ENCODE measurements around the gene ZDHHC4. TPM values are rescaled to one million over a fixed set of nuclear protein-coding genes. Genes with fewer than 3 reads are reported as not detected.
A peak's percentile ranks its signal among the peaks of the same experiment; 100 is the strongest.

ZDHHC4 gene
- total RNA-seq: 20.4 TPM
- 10 to 100 TPM; 63.5 to 77.9 (median 67.0) TPM for polyA plus RNA-seq

DNA sequence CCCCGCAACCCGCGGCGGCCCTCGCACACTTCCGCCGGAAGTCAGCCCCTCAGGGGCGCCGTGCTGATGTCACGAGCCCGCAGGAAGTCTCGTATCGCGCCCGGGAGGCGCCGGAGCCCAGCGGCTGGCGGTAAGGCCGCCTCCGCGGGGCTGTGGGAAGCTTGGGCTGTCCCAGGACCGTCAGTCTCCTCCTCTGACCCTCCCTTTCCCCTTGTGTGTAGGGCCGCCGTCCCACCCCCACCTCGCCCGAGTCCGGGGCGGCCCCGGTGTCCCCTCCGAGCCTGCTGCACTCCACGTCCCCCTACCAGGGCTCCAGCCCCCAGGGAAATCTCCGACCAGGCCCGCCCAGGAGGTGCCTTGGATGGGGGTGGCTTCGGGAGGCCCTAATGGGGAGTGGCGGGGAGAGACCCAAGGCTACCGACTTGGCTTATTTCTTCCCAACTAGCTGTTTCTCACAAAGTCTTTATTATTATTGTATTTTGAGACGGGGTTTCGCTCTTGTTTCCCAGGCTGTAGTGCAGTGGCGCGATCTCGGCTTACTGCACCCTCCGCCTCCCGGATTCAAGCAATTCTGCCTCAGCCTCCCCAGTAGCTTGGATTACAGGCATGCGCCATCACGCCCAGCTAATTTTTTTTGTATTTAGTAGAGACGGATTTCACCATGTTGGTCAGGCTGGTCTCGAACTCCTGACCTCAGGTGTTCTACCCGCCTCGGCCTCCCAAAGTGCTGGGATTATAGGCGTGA lies at the start of gene ZDHHC4:
Gene ZDHHC4, plus strand, starts transcription at position 86 of the 745 bp plus-strand sequence. CDS start 3,108 bp downstream, outside the sequence.
- Mint-ChIP-seq H3K27ac (peak within 1 kb of the TSS; percentile 90 to 94 (median 94)), H3K9me3 (no peaks in the 10 kb centered on the region), H3K4me3 (peak within 1 kb of the TSS; percentile 90 to 96 (median 91)), H3K27me3 (peaks cover 4% of the 10 kb centered on the region), H3K36me3 (peaks cover 25% of the 10 kb centered on the region), H3K4me1 (peaks cover 7 to 25% (median 13%) of the 10 kb centered on the region in 4 donors)
- no peaks in the 10 kb centered on the region for H3K9me3 ChIP-seq (ENCODE audit: control insufficient read depth in 2 of 2, low read length in 2 of 2)
- ATAC-seq (ENCODE audit: low read depth in 2 of 2): peak; percentile 95 to 96
- peak within 1 kb of the TSS; percentile 90 for H3K27ac ChIP-seq (ENCODE audit: insufficient read depth, low read length, poor library complexity, severe bottlenecking)
- peak; percentile 77 to 93 (median 84) for DNase-seq
- H3K36me3 ChIP-seq (ENCODE audit: control insufficient read depth, insufficient read depth, low read length): peaks cover 20% of the 10 kb centered on the region
- H3K27me3 ChIP-seq (ENCODE audit: control insufficient read depth, insufficient read depth, low read length): no peaks in the 10 kb centered on the region
- peak within 1 kb of the TSS; percentile 66 for H3K4me3 ChIP-seq (ENCODE audit: low read depth, low read length)
- peaks cover 8% of the 10 kb centered on the region for H3K4me1 ChIP-seq (ENCODE audit: control insufficient read depth, insufficient read depth, low read length, poor library complexity, severe bottlenecking)

DNA sequence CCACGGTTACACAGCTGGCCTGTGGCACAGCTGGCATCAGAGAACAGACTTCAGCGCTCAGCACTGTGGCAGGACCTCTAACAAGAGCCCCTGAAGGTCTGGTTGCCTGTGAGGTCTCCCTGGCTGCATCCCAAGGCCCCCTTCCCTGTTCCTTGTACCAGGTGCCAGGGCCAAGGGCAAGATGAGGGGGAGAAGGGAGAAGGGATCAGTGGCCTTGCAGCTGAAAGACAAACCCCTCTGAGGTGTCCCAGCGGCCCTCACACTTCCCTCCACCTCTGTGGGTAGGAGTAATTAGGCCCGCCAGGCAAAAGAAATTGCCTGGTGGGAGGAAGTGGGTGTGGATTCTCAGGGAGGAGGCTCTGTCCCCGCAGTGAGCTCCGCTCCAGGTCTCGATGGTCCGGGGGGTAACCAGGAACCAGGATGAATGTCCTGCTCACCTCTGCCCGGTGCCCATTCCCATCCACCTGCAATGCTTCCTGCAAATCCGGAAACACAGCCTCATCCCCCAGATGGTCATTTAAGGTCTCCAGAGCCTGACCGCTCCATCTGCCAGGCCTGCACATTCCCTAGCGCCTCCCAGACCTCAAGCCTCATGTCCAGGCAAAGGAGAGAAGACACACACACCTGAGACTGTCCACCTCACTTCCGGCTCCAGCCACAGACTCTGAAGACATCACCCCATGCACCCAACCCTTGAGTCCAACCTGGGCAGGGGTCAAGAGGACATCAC lies 48.7 kb upstream of the ZDHHC4 start:
- H3K36me3 ChIP-seq (ENCODE audit: control insufficient read depth, insufficient read depth, low read length): no peaks in the 10 kb centered on the region
- H3K4me3 Mint-ChIP-seq: peak overlapping the region in 1 of 4 donors; percentile 23
- H3K4me1 Mint-ChIP-seq: peaks cover 0 to 14% (median 5%) of the 10 kb centered on the region in 4 donors
- no peak for DNase-seq
- H3K9me3 Mint-ChIP-seq: peaks cover 0 to 1% (median 0%) of the 10 kb centered on the region in 7 donors
- peaks cover 11% of the 10 kb centered on the region for H3K4me1 ChIP-seq (ENCODE audit: control insufficient read depth, insufficient read depth, low read length, poor library complexity, severe bottlenecking)
- H3K36me3 Mint-ChIP-seq: peaks cover 3% of the 10 kb centered on the region
- no peaks in the 10 kb centered on the region for H3K9me3 ChIP-seq (ENCODE audit: control insufficient read depth in 2 of 2, low read length in 2 of 2)
- H3K27ac Mint-ChIP-seq: no peak overlapping the region
- no peak overlapping the region for H3K4me3 ChIP-seq (ENCODE audit: low read depth, low read length)
- no peak overlapping the region for H3K27ac ChIP-seq (ENCODE audit: insufficient read depth, low read length, poor library complexity, severe bottlenecking)
- ATAC-seq (ENCODE audit: low read depth in 2 of 2): no peak
- peaks cover 4% of the 10 kb centered on the region for H3K27me3 ChIP-seq (ENCODE audit: control insufficient read depth, insufficient read depth, low read length)
- H3K27me3 Mint-ChIP-seq: peaks cover 52% of the 10 kb centered on the region

DNA sequence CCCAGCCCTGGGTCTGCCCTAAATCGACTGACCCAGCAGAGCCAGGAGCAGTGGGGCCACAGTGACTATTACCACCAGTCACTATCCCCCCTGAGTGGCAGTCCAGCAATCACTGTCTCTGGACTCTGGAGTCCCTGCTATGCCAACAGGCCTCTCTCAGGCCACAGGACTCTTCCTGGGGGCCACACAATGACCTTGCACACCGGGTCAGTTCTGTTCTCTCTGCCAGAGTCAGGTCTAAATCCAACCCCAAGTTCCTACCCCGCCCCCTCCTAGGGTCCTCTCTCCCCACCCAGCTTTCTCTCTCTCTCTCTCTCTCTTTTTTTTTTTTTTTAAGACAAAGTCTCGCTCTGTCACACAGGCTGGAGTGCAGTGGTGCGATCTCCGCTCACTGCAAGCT lies 47.6 kb upstream of the ZDHHC4 start:
- Histone ChIP-seq H3K36me3 (ENCODE audit: control insufficient read depth, insufficient read depth, low read length) (no peaks in the 10 kb centered on the region), H3K27me3 (ENCODE audit: control insufficient read depth, insufficient read depth, low read length) (peaks cover 4% of the 10 kb centered on the region), H3K4me3 (ENCODE audit: low read depth, low read length) (no peak overlapping the region), H3K9me3 (ENCODE audit: control insufficient read depth in 2 of 2, low read length in 2 of 2) (no peaks in the 10 kb centered on the region), H3K27ac (ENCODE audit: insufficient read depth, low read length, poor library complexity, severe bottlenecking) (no peak overlapping the region), H3K4me1 (ENCODE audit: control insufficient read depth, insufficient read depth, low read length, poor library complexity, severe bottlenecking) (peaks cover 11% of the 10 kb centered on the region)
- Mint-ChIP-seq H3K27ac (no peak overlapping the region), H3K4me3 (peak overlapping the region in 2 of 4 donors; percentile 21 to 56), H3K9me3 (peaks cover 0 to 1% (median 0%) of the 10 kb centered on the region in 7 donors), H3K36me3 (no peaks in the 10 kb centered on the region), H3K4me1 (peaks cover 0 to 20% (median 5%) of the 10 kb centered on the region in 4 donors), H3K27me3 (peaks cover 59% of the 10 kb centered on the region)
- no peak for DNase-seq
- ATAC-seq (ENCODE audit: low read depth in 2 of 2): no peak

DNA sequence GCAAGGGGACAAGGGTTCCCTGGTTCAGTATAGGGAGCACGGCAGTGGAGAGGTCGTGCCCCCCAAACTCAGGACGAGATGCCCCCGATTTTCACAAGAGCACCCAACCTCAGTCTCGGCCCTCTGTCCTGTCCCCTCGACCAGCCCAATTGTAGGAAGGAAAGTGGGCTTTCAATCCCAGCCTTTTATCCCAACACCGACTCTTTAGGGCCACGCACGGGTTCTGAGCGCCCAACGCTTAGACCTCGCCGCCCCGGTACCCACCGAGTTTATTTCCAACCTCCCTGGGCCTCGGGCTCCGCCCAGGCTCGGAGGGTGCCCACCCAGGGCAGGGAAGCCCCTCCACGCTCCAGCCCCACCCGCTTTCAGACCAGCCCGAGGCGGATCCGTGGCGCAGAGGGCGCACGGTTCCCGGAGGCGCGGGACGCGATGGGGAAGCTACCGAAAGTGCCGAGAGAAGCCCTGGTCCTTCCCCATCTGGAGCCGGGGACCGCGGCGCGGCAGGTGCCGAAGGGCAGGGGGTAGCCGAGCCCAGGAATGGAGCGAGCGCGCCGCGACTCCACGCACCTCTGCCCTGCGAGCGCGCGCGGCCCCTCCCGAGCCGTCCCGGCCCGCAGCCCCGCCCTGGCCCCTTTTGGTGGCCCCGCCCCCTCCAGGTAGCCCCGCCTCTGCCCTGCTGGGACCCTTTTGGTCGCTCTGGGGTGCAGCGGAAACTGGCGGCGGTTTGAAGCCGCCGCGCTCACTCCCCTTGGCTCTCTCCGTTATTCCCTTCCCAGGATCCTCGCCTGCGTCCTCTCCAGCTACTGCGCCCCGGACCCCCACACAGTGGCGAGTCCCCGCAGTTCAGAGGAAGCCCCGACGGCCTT lies 46.4 kb upstream of the ZDHHC4 start:
- Histone ChIP-seq H3K27me3 (ENCODE audit: control insufficient read depth, insufficient read depth, low read length) (peaks cover 4% of the 10 kb centered on the region), H3K9me3 (ENCODE audit: control insufficient read depth in 2 of 2, low read length in 2 of 2) (no peaks in the 10 kb centered on the region), H3K4me1 (ENCODE audit: control insufficient read depth, insufficient read depth, low read length, poor library complexity, severe bottlenecking) (peaks cover 11% of the 10 kb centered on the region), H3K36me3 (ENCODE audit: control insufficient read depth, insufficient read depth, low read length) (no peaks in the 10 kb centered on the region), H3K27ac (ENCODE audit: insufficient read depth, low read length, poor library complexity, severe bottlenecking) (no peak overlapping the region), H3K4me3 (ENCODE audit: low read depth, low read length) (no peak overlapping the region)
- H3K4me1 Mint-ChIP-seq: peaks cover 0 to 23% (median 5%) of the 10 kb centered on the region in 4 donors
- peak; percentile 26 to 55 (median 34) for DNase-seq
- peaks cover 68% of the 10 kb centered on the region for H3K27me3 Mint-ChIP-seq
- peak overlapping the region in 1 of 3 donors; percentile 20 for H3K27ac Mint-ChIP-seq
- no peaks in the 10 kb centered on the region for H3K36me3 Mint-ChIP-seq
- peaks cover 0 to 1% (median 0%) of the 10 kb centered on the region in 7 donors for H3K9me3 Mint-ChIP-seq
- ATAC-seq (ENCODE audit: low read depth in 2 of 2): peak; percentile 49 to 67
- H3K4me3 Mint-ChIP-seq: peak overlapping the region; percentile 32 to 82 (median 57)

DNA sequence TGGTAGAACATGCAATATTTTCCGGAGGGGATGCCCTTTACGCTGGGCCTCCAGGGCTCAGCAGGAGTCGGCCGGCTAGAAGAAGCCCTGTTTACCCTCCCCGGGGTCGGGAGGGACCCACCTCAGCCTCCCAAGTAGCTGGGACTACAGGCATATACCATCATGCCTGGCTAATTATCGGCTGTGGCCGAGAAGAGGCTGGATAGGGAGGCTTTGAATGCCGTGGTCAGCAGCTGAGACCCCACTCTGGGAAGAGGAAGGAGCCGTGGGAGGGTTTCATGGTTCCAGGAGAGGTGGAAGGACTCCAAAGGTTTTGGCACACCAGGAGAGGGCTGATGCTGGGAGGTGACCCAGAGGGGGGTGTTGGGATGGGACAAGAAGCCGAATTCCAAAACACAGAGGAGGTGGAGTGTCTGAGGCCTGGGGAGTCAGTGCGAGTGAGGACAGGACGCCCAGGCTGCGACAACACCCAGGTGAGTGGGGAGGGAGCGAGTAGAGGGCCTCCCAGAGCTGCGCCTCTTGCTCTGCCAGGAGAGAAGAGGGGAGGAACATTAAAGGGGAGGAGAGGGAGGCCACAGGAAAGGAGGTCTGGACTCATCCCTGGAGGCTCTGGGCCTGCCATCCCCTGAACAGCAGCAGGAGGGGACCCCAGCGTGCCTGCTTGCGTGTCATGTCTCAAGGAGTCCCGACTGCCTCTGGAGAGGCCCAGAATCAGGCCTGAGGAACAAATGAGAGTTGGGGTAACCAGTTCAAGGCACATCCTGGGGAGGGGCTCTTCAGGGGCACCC lies 45.6 kb upstream of the ZDHHC4 start:
- H3K27ac Mint-ChIP-seq: no peak overlapping the region
- peak overlapping the region in 3 of 4 donors; percentile 29 to 81 (median 73) for H3K4me3 Mint-ChIP-seq
- no peaks in the 10 kb centered on the region for H3K36me3 ChIP-seq (ENCODE audit: control insufficient read depth, insufficient read depth, low read length)
- peaks cover 0 to 23% (median 5%) of the 10 kb centered on the region in 4 donors for H3K4me1 Mint-ChIP-seq
- H3K4me1 ChIP-seq (ENCODE audit: control insufficient read depth, insufficient read depth, low read length, poor library complexity, severe bottlenecking): peaks cover 12% of the 10 kb centered on the region
- no peaks in the 10 kb centered on the region for H3K36me3 Mint-ChIP-seq
- ATAC-seq (ENCODE audit: low read depth in 2 of 2) (no peak), DNase-seq (no peak)
- no peaks in the 10 kb centered on the region for H3K9me3 ChIP-seq (ENCODE audit: control insufficient read depth in 2 of 2, low read length in 2 of 2)
- peaks cover 4% of the 10 kb centered on the region for H3K27me3 ChIP-seq (ENCODE audit: control insufficient read depth, insufficient read depth, low read length)
- peaks cover 68% of the 10 kb centered on the region for H3K27me3 Mint-ChIP-seq
- no peak overlapping the region for H3K4me3 ChIP-seq (ENCODE audit: low read depth, low read length)
- H3K9me3 Mint-ChIP-seq: peaks cover 0 to 1% (median 0%) of the 10 kb centered on the region in 7 donors
- no peak overlapping the region for H3K27ac ChIP-seq (ENCODE audit: insufficient read depth, low read length, poor library complexity, severe bottlenecking)

DNA sequence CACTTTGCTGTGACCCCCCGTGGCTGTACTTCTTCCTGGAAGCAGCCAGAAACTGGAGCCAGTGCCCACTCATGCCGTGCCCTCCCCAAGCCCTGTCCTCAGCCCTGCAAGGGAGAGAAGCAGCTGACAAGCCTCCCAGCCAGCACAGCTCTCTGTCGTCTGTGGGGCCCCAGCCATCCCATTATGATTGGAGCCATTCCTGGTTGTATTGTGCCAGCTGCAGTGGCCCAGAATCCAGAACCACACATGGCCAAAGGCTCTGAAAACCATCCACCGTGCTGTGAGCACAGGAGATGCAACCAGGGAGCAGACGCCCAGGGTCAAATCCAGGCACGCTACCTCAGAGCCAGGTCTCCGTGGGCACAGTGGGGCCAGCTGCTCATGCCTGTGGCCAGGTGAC lies 44.7 kb upstream of the ZDHHC4 start:
- H3K27ac ChIP-seq (ENCODE audit: insufficient read depth, low read length, poor library complexity, severe bottlenecking): no peak overlapping the region

More for the DNA sequence above, 44.7 kb upstream of the ZDHHC4 start:
- Histone ChIP-seq H3K9me3 (ENCODE audit: control insufficient read depth in 2 of 2, low read length in 2 of 2) (no peaks in the 10 kb centered on the region), H3K4me3 (ENCODE audit: low read depth, low read length) (no peak overlapping the region), H3K27me3 (ENCODE audit: control insufficient read depth, insufficient read depth, low read length) (no peaks in the 10 kb centered on the region), H3K36me3 (ENCODE audit: control insufficient read depth, insufficient read depth, low read length) (no peaks in the 10 kb centered on the region), H3K4me1 (ENCODE audit: control insufficient read depth, insufficient read depth, low read length, poor library complexity, severe bottlenecking) (peaks cover 9% of the 10 kb centered on the region)
- Mint-ChIP-seq H3K36me3 (no peaks in the 10 kb centered on the region), H3K9me3 (peaks cover 0 to under 1% (median 0%) of the 10 kb centered on the region in 7 donors), H3K27me3 (peaks cover 62% of the 10 kb centered on the region), H3K4me1 (peaks cover 0 to 15% (median 0%) of the 10 kb centered on the region in 4 donors), H3K27ac (no peak overlapping the region), H3K4me3 (peak overlapping the region in 1 of 4 donors; percentile 73)
- no peak for DNase-seq
- no peak for ATAC-seq (ENCODE audit: low read depth in 2 of 2)
